Measurements from ENCODE around the gene DOCK4.

Gene DOCK4

DNA sequence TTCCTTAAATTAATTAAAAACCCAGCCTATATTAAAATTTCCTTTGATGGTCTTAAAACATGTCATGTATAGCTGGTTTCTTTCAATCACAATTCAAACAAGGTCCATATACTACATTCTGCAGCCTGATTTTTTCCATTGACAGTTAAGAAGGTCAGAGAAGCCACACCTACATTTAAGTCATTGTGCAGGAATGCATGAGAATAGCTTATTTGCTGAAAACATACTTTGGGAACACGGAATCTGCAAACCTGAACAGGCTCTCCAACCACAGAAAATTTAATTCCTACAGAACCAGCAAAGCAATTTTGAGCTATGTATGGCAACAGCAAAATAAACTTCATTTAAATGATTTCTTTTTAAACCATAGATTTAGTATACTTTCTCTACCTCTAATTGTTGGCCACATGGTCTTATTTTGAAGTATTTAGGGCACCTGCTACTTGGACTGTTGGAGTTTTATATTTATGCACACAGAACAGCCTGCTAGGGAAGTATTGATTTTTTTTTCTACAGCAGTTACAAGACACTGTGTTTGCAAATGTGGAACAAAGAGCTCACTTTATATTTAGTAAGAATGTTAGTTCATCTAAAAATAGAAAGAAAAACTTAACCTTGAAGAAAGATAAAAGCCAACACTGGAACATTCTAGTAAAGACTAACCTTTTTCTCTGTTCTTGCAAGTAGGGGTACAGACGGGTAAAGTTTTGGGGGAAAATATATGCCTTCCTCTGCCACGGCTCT is 403.0 kb downstream of the DOCK4 start:
- TF ChIP-seq, protein P1, sequence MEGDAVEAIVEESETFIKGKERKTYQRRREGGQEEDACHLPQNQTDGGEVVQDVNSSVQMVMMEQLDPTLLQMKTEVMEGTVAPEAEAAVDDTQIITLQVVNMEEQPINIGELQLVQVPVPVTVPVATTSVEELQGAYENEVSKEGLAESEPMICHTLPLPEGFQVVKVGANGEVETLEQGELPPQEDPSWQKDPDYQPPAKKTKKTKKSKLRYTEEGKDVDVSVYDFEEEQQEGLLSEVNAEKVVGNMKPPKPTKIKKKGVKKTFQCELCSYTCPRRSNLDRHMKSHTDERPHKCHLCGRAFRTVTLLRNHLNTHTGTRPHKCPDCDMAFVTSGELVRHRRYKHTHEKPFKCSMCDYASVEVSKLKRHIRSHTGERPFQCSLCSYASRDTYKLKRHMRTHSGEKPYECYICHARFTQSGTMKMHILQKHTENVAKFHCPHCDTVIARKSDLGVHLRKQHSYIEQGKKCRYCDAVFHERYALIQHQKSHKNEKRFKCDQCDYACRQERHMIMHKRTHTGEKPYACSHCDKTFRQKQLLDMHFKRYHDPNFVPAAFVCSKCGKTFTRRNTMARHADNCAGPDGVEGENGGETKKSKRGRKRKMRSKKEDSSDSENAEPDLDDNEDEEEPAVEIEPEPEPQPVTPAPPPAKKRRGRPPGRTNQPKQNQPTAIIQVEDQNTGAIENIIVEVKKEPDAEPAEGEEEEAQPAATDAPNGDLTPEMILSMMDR (IDR thresholded peaks at IDR 0.05; ENCODE audit: low read depth, low read length): no peak
- H3K27ac ChIP-seq: no peak overlapping the region
- H3K27me3 ChIP-seq (ENCODE audit: insufficient read depth, low read depth, severe bottlenecking): no peaks in the 10 kb centered on the region
- DNase-seq: no peak
- H3K9me3 ChIP-seq (ENCODE audit: severe bottlenecking): peaks cover 3% of the 10 kb centered on the region
- H3K36me3 ChIP-seq: no peaks in the 10 kb centered on the region
- H3K4me3 ChIP-seq (ENCODE audit: low read depth, low read length): no peak overlapping the region

- TF ChIP-seq, protein P1 (IDR thresholded peaks at IDR 0.05; ENCODE audit: low read depth, low read length): no peak
- Histone ChIP-seq H3K9me3 (ENCODE audit: severe bottlenecking) (peaks cover 10% of the 10 kb centered on the region), H3K4me3 (ENCODE audit: low read depth, low read length) (no peak overlapping the region), H3K36me3 (no peaks in the 10 kb centered on the region), H3K27ac (no peak overlapping the region), H3K27me3 (ENCODE audit: insufficient read depth, low read depth, severe bottlenecking) (no peaks in the 10 kb centered on the region)
- DNase-seq: no peak
Observed at GRCh38 chr7:111802194-111802772, 403.9 kb downstream of the DOCK4 start.

- Histone ChIP-seq H3K36me3 (no peaks in the 10 kb centered on the region), H3K27ac (no peak overlapping the region), H3K9me3 (ENCODE audit: severe bottlenecking) (peaks cover 19% of the 10 kb centered on the region), H3K4me3 (ENCODE audit: low read depth, low read length) (no peak overlapping the region), H3K27me3 (ENCODE audit: insufficient read depth, low read depth, severe bottlenecking) (no peaks in the 10 kb centered on the region)
- TF ChIP-seq, protein P1 (IDR thresholded peaks at IDR 0.05; ENCODE audit: low read depth, low read length): no peak
- no peak for DNase-seq
Observed at GRCh38 chr7:111801277-111801676, 404.9 kb downstream of the DOCK4 start.

DNA sequence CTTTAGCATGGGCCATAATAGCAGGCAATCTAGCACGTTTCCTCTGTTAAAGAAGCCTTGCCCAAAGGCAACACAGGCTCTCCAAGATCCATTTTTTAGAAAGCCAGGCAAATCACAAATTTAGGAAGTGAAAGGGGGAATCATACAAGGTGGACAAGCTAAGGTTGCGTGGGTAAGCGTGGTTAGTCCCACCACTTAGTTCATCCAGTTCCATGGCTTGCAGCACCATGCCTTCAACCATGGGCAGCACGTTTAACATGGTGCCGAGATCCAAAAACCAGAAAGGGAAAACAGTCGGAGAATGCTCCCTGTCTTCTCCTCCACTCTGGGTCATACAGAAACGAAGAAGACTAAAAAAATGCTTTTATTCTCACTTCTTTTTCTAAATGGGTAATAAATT is 409.5 kb downstream of the DOCK4 start:
- no peaks in the 10 kb centered on the region for H3K27me3 ChIP-seq (ENCODE audit: insufficient read depth, low read depth, severe bottlenecking)
- no peak for DNase-seq

GRCh38 chr7:111789870-111790269 is 416.3 kb downstream of the DOCK4 start:
- no peak for DNase-seq
- TF ChIP-seq, protein P1 (IDR thresholded peaks at IDR 0.05; ENCODE audit: low read depth, low read length): no peak
- no peaks in the 10 kb centered on the region for H3K36me3 ChIP-seq
- no peak overlapping the region for H3K4me3 ChIP-seq (ENCODE audit: low read depth, low read length)
- no peaks in the 10 kb centered on the region for H3K9me3 ChIP-seq (ENCODE audit: severe bottlenecking)
- no peaks in the 10 kb centered on the region for H3K27me3 ChIP-seq (ENCODE audit: insufficient read depth, low read depth, severe bottlenecking)
- no peak overlapping the region for H3K27ac ChIP-seq

More for the DNA sequence above, 409.5 kb downstream of the DOCK4 start:
- no peaks in the 10 kb centered on the region for H3K36me3 ChIP-seq
- H3K27ac ChIP-seq: no peak overlapping the region
- H3K4me3 ChIP-seq (ENCODE audit: low read depth, low read length): no peak overlapping the region
- H3K9me3 ChIP-seq (ENCODE audit: severe bottlenecking): peaks cover 21% of the 10 kb centered on the region
- TF ChIP-seq, protein P1 (IDR thresholded peaks at IDR 0.05; ENCODE audit: low read depth, low read length): no peak

DNA sequence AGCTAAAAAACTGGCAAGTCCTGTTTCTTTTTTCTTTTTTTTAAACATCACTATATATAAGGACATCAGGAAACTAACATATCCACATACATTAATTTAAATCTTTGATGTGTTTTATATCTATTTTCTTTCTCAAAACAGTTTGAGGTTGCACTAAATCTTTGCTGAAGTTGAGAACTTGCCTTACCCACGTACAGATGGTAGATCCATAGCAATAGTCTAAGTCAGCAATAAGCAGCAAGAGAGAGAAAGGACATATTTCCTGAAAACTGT is 417.2 kb downstream of the DOCK4 start:
- TF ChIP-seq, protein P1 (IDR thresholded peaks at IDR 0.05; ENCODE audit: low read depth, low read length): no peak
- Histone ChIP-seq H3K9me3 (ENCODE audit: severe bottlenecking) (no peaks in the 10 kb centered on the region), H3K27me3 (ENCODE audit: insufficient read depth, low read depth, severe bottlenecking) (no peaks in the 10 kb centered on the region), H3K27ac (no peak overlapping the region), H3K4me3 (ENCODE audit: low read depth, low read length) (no peak overlapping the region), H3K36me3 (no peaks in the 10 kb centered on the region)
- no peak for DNase-seq

All from WERI-Rb-1 (cell line).